Activated T-cell treated with anti-CD3 and anti-CD28 coated beads for 48 hours (primary cell): ENCODE results near the gene NEURL4.
"Not testable (repeated sequence)": the region's sequence is repeated elsewhere in the genome, so short reads cannot be mapped to it uniquely, and the experiment has no call there.

ENCODE experiments used
- DNase-seq: peaks from one replicate; pipeline ENCODE4 v3.0.0-alpha.2; 2020; ENCODE audit warnings: low read depth

NEURL4 gene

GRCh38 chr17:7347630-7348477 is 18.7 kb upstream of the NEURL4 start:
- no peak for DNase-seq

DNA sequence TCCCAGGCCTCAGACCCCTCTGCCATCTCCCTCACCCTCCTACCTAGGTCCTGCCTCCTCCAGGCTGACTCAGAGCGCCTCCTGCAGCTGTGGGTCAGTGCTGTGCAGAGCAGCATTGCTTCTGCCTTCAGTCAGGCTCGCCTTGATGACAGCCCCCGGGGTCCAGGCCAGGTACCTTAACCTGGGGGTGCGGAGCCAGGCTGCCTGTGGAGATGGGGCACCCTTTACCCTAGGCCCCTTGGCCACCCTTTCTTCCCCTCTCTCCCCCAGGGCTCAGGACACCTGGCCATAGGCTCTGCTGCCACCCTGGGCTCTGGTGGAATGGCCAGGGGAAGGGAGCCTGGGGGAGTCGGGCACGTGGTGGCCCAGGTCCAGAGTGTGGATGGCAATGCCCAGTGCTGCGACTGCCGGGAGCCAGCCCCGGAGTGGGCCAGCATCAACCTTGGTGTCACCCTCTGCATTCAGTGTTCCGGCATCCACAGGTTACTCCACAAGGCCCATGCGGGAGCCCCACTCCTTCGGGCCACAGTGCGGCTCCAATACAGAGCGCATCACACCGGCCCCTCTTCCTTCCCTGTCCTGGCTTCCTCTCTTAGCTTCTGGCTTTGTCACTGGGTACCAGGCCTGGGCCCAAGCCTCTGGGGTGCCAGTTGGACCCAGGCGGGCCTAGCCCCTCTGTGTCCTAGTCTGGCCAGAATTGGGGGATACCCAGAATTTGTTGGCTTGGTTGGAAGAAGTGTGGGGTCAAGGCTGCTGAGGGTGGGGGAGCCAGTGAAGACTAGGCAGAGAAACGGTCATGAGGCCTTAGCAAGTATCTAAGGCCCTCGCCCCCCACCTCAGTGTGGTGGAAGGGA is 17.9 kb upstream of the NEURL4 start:
- DNase-seq = no peak

DNA sequence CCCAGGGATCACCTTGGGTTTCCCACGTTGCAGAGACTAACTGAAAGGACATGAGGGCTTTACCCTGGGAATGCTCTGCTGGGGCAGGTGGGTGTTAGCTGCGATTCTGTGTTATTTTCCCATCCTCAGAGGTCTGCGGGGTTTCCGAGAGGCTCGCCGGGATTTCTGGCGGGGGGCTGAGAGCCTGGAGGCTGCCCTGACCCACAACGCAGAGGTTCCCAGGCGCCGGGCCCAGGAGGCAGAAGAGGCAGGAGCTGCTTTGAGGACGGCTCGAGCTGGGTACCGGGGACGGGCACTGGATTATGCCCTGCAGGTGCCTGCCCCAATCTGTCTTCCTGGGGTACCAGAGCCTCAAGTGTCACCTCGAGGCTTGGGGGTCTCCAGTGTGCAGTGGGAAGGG is 14.1 kb upstream of the NEURL4 start:
- DNase-seq = no peak

DNA sequence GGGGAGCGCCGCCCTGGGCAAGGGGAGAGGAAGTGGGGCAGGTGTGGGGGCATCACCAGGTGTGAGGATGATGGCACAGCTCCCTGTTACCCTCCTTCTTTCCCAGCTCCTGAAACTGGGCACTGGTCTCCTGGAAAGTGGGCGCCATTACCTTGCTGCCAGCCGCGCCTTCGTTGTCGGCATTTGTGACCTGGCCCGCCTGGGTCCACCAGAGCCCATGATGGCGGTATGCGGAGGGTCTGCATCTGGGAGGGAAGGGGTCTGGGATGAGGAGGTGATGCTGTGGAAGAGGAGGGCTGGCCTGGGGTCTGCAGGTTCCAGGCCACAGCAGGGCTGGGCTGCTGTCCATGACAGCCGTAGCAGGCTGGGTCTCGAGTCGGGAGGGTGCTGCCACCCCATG is 12.7 kb upstream of the NEURL4 start:
- no peak for DNase-seq

DNA sequence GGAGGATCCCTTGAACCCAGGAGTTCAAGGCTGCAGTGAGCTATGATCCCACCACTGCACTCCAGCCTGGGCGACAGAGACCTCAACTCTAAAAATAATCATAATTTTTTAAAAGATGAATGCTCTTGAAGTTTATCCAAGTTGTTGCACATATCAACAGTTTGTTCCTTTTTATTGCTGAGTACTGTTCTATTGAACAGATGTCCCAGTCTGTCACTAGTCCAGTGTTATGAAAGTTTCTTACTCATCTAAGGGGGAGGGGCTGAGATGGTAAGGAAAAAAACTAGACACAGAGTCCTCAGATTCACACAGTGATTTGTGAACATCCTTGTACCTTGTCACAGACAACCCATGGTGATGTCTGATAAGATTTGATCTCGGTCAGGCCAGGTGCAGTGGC is 11.0 kb upstream of the NEURL4 start:
- no peak for DNase-seq

DNA sequence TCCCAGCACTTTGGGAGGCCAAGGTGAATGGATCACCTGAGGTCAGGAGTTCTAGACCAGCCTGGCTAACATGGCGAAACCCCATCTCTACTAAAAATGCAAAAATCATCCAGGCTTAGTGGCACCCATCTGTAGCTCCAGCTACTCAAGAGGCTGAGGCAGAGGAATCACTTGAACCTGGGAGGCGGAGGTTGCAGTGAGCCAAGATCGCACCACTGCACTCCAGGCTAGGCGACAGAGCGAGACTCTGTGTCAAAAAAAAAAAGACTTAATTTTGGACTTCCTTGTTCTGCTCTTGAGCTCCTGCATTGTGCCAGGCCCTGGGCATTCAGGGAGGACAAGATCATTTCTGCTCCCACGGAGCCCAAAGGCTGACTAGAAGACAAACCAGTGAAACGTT is 8.5 kb upstream of the NEURL4 start:
- DNase-seq = not testable (repeated sequence)

GRCh38 chr17:7336240-7337175 is 7.4 kb upstream of the NEURL4 start, which contains the start of gene ACAP1:
Gene ACAP1 (plus strand): TSS chr17:7336529. CDS start chr17:7336735, 206 bp downstream.
- DNase-seq = peak; percentile 83

GRCh38 chr17:7335765-7336164 is 6.6 kb upstream of the NEURL4 start:
- not testable (repeated sequence) for DNase-seq

DNA sequence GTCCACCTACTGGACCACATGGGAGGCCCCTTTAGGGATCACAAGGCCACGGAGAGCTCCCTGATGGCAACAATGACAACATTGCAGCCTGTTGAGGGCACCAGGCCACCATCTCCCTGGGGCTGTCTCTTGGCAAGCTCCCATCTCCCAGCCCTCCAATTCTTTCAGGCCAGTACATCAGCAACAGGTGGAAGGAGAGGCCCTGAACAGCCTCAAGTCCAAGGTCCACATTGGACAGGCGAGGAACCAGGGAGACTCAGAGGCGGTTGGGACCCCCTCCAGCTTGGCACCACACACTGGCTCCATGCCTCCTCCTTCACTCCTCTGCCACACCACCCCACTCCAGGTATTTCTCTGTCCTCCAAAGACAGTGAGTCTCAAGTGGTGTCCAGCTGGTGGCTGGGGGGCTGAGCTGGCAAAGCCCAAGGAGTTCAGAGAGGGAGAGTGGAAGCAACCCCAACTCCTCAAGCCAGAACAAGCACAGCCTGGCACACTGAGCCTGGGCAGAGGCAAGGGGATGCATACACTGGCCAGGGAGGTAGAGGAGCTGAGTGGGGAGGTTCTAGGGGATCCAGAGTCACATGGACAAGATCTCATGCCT is 5.9 kb upstream of the NEURL4 start:
- no peak for DNase-seq

DNA sequence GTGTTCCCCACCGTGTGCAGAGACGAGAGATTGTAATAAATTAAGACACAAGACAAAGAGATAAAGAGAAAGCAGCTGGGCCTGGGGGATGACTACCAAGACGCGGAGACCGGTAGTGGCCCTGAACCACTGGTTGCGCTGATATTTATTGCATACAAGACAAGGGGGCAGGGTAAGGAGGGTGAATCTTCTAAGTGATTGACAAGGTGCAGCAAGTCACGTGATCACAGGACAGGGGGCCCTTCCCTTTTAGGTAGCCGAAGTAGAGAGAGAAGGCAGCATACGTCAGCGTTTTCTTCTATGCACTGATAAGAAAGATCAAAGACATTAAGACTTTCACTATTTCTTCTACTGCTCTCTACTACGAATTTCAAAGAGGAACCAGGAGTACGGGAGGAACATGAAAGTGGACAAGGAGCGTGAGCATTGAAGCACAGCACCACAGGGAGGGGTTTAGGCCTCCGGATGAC is 3.5 kb upstream of the NEURL4 start:
- DNase-seq = not testable (repeated sequence)

DNA sequence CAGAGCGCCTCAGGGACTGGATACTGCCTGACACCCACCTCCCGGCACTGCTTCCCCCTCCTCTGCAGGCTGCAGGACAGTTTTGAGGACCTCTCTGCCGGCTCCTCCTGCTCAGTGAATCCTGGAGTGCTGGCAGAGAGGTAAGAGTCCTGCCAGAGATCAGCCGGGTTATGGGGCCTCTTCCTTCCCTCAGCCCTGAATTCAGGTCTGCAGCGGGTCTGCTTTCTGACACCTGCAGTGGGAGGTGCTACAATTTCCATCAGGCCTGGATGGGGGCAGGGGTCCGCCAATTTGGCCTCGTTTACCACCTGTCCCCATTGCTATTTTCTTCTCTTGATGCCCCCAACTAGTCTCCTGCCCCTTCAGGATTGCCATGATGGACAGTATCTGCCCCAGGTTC is 3.0 kb upstream of the NEURL4 start:
- no peak for DNase-seq

DNA sequence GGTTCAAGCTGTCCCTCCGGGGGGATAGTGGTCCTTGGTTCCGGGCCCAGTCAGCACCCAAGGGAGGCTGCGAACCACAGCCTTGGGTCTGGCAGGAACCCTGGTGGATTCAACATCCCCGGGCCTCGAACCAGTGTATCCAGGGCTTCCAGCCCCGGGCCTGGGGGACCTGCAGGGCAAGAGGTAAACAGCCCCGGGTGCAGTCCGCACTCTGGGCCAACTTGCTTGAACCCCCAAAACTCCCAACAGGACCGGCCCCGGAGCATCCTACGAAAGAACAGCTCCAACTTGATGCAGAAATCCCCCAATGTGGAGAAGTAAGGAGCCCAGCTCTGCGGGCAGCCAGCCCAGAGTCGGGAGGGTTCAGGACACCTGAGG is 1.5 kb upstream of the NEURL4 start:
- no peak for DNase-seq

- peak; percentile 74 for DNase-seq
Observed at GRCh38 chr17:7329997-7330637, 982 bp upstream of the NEURL4 start.

- DNase-seq = peak; percentile 93
Observed at GRCh38 chr17:7329374-7329996, 350 bp upstream of the NEURL4 start.

DNA sequence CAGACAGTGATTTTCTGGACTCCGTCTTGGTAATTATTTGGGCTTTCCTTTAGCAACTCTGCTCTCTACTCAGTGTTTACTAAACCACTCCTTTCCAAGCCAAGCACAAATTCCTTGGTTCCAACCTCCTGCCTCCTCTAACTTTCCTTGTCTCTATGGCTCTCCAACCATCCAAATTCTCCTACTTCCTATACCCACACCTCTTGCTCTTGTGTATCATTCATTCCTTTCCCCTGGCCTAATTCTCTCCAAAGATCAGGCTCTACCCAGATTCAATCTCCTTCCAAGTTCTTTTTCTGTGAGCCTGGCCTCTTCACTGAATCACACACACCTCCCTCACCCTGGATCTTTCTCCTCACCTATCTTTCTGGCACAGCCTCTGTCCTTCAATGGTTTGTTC is 1.1 kb downstream of the NEURL4 start:
- no peak for DNase-seq

DNA sequence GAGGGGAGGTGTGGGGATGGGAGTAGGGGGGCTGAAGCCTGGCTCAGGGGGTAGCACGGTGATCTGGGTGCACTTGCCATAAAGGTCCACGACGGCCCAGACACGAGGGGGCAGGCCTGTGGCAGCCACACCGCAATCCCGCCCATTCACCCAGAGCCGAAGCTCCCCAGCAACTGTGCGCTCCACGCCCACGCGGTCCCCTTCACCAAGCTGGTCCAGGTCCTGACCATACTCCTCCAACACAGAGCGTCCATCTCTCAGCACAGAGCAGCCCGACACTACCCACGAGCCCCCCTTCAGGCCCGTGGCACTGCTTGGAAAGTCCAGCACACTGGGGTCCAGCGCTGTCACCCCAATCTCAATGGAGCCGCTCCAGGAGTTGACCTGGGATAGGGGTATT is 1.6 kb downstream of the NEURL4 start:
- DNase-seq = no peak

DNA sequence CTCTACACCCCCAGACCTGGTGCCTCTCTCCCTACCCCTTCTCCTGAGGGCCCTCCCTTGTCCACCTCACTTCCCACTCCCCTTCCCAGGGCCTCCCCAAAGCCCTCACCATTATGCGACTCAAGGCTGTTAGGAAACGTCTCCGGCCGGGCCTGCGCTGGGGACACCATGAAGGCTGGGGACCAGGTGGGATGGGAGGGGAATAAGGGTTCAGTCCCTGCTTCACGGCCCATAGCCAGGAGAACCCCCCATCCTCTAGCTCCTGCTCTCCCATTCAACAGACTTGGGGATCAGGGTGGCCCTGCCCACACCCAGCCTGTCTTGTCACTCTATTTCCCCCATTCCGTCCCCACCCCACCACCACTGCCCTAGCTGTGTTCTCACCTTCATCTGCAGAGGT is 2.1 kb downstream of the NEURL4 start:
- no peak for DNase-seq

DNA sequence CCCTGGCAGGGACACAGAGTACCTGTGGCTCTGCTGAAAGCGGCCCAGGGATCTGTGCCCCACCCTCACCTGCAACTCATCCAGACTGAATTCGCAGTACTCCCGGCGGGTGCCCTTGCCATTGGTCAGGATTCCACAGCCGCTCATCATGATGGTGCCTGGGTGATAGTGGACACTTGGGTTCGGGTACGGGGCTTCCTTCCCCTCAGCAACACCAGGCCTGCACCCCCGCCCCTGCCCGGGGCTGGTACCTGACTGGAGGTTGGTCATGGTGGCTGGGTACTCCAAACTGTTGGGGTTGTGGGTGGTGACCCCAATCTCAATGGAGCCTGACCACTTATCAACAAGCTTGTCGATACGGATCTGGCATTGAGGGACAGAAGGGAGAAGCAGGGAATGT is 2.9 kb downstream of the NEURL4 start:
- no peak for DNase-seq

DNA sequence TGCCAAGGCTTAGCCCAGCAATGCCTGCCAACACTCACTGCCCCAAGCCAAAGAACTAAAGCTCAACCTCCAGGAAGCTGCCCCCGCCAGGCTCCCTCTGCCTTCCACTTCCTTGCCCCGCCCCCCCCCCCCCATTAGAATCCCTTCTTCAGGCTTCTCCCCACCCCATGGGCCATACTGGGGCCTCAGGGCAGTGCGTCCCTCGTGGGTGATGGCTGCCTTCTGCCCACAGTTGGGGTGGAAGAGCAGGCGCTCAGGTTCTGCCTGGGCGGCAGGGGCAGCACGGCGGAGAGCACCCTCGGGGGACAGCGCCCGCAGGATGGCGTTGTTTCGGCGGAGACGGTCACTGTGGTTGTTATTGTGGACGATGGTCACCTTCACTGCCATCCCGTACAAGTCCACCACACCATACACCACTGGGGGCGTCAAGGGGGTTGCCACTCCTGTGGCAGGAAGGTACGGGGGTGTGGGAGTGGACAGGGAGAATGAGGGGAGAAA is 4.1 kb downstream of the NEURL4 start:
- DNase-seq = no peak

- no peak for DNase-seq
Observed at GRCh38 chr17:7324438-7324779, 4.7 kb downstream of the NEURL4 start.
